Measurements from ENCODE around the gene MCF2L.

MCF2L gene

DNA sequence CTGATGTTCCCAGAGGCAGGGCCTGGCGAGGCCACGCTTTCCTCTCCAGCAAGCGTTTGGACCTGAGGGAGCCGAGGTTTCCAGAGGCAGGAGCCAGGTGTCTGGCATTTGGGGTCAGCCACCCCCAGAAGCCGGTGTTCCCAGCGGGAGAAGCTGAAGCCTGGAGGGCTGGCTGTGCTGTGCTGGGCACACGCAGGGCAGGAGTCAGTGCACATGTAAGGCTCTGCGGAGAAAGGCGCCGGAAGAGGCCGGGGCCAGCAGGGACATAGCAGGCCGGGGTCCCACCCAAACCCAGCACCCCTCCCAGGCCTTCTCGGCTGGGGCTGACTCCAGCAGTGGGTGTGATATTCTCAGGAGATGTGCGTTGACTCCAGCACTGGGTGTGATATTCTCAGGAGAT, 31.6 kb downstream of the MCF2L start:
- DNase-seq, result no peak

DNA sequence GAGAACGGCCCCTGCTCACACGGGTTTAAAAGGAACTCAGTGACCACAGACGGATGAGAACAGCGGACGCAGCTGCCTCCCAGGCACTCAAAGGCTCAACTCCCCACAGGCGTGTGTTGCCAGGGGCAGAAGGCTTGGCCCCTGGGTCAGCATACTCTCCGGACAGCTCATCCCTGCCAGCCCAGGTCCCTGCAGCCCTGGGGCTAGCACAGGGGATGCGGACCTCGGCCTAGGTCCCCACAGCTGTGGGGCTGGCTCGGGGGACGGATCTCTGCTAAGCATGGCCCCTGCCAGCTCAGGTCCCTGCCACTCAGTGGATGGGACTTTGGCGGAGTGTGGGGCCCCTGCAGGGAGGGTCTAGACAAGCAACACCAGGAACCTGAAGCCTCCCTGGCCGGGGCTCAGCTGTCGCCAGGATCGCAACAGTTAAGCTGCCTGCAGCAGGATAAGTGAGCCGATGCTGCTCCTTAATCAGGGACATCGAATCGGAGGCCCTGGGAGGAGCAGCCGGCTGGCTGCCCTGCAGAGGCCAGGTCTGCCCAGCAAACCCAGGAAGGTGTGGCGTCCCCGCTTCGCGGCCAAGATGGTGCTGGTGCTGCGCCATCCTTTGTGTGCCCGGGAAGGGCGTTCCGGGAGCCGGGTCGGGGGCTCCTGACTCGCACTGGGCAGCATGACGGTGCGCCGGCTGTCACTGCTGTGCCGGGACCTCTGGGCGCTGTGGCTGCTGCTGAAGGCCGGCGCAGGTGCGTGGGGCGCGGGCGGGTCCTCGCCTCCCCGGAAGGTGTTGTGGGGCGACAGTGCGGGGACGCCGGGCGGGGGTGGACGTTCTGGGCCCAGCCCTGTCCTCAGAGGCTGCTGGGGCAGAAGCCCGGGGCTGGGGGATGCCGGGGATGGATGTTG, 32.5 kb downstream of the MCF2L start:
- no peak for DNase-seq

DNA sequence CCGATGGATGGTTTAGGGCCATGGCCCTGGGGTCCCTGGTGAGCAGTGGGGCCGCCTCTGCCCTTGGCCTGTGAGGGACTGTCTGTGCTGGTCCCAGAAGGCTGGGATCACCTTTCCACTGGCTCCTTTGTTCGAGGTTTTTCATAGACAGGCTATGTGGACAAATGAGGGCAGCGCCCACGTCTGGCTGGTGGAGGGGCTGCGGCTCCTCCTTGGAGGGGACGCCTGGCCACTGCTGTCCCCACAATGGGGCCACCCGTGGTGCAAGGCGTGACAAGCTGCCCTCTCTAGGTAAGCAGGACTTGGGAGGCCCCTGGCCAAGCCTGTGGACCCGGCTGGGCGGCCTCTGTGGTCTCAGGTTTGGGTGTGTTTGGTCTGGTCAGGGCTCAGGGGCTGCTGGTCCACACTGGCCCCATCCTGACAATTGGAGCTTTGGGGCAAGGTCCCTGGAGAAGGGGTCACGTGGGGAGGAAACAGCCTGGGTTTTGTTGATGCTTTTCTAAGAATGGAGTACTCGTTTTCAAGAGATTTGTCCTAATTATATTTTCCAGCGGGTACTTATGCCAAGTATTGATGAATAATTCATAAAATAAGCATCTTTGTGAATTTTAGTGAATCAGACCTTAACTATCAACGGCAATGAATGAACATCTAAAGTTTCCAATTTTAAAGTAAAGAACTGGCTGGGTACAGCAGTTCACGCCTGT, 33.3 kb downstream of the MCF2L start:
- DNase-seq, result no peak

DNA sequence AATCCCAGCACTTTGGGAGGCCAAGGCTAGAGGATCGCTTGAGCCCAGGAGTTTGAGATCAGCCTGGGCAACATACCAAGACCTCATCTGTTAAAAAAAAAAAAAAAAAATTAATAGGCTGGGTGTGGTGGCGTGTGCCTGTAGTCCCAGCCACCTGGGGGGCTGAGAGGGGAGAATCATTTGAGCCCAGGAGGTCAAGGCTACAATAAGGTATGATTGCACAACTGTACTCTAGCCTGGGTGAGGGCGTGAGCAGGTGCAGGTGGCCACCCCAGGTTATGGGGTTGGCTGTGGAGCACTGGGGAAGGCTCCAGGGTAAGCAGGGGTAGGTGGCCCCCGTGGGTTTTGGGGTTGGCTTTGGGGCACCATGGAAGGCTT, 33.9 kb downstream of the MCF2L start:
- no peak for DNase-seq

DNA sequence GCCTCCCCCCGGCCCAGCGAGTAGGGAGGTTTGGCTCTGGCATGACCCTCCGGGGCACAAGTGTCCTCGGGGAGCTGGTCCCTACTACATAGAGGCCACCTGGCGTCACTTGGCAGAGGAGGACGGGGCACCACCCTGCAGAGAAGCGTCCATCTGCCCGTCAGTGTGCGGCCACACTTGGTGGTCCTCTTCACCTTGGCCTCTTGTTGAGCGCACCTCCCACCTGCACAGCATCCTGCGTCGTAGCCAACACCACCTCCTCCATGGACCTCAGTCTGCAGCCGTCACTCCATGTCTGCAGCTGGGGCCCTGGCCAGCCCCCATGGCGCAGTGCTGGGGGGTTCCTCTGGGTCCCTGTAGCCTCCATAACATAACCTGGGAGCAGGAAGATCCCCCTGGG, 35.1 kb downstream of the MCF2L start:
- DNase-seq, result no peak

DNA sequence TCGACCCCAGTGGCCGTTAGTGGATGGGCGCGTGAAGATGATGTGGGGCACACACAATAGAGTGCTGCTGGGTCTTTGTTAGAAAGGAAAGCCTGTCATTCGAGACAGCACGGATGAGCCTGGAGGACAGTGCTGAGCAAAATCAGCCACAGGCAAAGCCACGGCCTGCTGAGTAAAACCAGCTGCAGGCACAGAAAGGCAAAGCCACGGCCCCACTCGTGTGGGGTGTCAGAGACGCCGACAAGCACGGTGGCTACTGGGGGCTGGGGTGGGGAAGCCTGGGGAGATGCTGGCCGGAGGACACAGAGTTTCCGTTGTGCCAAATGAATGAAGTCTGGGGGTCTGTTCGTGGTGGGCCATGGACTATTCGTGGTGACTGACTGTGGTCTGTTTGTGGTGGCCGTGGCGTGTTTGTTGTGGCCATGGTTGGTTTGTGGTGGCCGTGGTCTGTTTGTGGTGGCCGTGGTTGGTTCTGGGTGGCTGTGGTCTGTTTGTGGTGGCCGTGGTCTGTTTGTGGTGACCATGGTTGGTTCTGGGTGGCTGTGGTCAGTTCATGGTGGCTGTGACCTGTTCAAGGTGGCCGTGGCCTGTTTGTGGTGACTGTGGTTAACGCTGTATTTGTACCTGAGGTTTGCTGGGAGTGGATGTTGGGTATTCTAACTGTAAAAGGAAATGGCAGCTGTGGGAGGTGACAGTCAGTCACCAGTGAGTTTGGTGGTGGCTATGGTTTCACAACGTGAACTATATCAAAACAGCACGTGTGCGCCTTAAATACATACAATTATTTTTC, 36.3 kb downstream of the MCF2L start:
- DNase-seq, result no peak

DNA sequence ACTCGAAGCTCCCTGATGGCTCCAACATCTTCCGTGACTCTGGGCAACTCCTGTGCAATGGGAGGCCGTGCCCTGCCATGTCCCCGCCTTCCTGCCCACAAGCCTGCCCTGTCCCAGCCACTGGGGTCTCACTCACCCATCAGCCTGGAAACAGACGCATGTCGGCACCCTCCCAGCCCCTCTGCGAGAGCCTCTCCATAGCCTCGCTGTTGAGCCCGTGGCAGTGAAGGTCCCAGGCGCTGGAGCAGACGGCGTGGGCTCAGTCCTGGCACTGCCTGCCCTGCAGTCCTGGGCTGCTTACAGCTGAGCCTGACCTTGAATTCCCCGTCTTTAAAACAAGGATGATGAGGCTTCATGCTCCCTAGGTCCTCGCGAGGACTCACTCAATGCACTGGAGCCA, 37.0 kb downstream of the MCF2L start:
- DNase-seq, result no peak

DNA sequence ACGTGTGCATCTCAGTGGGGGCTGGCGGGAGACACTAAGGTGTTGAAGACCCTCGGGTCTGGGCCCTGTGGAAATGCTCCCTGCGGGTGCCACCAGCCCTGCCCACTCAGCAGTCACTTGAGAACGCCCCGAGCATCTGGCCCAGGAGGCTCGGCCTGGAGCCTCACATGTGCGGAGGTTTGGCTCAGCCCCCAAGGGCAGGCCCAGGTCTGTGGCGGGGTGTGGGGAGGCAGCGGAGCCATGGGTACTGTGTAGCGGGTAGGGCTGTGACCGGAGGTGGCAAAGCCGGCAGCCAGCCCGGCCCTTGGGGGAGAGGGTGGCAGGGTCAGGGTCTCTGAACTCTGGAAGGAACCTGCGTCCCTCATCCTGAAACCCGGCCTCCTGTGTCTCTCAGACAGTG, 37.6 kb downstream of the MCF2L start:
- DNase-seq, result no peak

DNA sequence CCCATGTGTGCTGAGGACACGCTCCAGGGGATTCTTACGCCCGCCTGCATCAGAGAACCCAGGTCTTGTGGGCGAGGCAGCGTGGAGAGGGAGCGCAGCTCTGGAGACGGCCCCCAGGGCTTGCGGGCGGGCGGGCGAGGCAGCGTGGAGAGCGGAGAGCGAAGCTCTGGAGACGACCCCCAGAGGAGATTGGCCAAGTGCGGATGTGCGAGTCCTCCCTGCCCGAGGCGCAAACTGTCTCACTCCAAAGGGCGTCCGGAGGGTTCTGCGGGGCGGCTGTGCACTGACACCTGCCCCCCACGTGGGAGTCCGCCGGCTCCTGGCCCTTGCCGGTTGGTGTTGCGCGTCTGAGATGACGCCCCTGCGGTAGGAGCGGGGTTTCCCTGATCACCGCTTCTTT, 39.8 kb downstream of the MCF2L start:
- no peak for DNase-seq

DNA sequence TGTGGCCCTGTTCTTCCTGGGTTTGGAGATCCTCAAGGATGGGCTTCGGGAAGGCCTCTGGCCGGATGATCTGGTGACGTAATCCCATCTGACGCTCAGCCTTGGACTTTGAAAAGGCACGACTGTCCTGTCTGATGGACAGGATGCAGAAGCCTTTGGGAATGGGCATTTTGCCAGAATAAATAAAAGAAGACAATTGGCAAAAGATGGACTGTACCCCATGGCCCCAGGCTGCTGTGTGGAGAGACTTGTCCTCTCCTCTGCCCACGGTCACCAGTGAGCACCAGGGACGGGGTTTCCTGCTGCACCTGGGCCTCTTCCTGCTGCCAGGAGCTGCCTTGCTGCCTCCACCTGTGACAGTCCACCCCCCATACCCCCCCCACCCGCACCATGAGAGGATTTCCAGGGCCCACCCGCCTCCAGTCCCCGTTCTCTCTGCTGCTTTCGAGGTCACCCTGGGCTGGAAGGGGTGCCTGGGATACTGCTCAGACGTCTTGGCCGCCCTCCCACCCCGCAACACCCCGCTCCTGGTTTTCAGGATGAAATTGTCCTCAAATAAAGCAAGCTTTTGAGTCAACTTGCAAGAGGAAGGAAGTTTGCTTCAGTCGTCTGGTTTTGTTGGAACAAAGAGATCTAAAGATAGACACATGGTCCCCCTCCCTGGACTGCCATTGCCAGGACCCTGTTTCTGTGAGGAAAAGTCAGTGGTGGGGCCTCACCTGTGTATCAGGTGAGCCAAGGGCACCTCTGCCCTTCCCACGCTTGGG, 40.9 kb downstream of the MCF2L start:
- DNase-seq, result no peak

DNA sequence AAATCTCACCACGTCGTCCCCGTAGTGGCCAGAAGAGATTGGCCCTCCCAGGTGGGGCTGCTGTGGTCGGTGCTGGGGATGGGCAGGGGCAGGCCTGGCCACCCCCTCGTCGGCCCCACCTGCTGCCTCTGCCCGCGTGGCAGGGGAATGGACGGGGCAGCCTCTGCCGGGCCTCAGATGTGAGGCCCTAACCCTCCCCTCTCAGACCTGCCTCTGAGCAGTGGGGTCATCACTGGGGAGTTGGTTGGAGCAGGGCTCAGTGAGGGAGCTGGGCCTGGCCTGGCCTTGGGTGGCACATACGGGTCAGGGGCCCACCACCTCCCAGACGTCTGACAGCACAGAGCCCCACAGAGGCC, 41.5 kb downstream of the MCF2L start:
- DNase-seq, result no peak

DNA sequence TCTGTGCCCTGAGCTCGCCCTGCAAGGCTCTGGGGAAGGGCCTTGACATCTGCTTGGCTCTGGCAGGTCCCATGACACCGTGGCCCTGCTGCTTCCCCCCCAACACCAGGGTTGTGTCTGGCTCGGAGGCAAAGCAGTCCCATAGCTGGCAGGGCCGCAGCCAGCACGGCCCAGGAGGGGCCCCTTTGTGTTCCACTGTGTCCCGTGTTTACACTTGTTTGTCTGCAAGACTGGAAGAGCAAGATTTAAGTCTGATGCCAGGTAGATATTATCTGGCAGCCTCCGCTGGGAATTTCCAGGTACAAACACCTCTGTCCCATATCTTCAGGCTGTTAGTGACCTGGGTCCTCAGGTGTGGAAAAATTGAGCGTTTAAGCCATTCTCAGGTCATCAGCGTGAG, 44.3 kb downstream of the MCF2L start:
- no peak for DNase-seq

DNA sequence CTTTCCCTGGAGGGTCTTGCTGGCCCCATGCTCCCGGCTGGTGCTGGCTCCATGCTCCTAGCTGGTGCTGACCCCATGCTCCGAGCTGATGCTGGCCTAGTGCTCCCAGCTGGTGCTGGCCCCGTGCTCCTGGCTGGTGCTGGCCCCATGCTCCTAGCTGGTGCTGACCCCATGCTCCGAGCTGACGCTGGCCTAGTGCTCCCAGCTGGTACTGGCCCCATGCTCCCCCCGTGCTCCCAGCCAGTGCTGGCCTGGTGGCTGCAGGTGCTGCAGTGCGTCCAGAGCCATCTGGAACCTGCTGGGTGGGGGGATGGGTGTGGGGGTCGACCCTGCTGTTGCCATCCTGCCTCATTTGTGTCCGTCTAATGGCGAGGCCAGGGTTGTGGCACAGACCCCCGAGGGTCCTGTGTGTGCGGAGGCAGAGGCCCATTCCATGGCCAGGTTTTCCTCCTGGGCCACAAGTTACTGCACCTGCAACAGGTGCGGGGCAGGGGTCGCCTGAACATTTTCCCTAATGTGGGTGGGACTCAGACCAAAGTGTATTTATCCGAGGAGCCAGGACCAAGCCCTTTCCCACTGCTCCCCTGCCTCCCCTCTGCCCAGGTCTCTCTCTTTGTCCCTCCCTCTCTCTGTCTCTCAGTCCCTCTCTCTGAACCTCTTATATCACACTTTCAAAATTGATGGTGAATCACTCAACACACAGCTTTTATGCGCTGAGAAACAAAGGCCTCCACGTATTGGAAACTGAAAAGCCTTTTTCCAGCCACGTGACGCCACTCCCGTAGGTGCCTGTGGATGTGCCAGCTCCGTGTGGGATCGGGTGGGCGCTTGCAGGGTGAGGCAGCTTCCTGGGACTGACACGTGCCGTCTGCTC, 45.1 kb downstream of the MCF2L start:
- no peak for DNase-seq

DNA sequence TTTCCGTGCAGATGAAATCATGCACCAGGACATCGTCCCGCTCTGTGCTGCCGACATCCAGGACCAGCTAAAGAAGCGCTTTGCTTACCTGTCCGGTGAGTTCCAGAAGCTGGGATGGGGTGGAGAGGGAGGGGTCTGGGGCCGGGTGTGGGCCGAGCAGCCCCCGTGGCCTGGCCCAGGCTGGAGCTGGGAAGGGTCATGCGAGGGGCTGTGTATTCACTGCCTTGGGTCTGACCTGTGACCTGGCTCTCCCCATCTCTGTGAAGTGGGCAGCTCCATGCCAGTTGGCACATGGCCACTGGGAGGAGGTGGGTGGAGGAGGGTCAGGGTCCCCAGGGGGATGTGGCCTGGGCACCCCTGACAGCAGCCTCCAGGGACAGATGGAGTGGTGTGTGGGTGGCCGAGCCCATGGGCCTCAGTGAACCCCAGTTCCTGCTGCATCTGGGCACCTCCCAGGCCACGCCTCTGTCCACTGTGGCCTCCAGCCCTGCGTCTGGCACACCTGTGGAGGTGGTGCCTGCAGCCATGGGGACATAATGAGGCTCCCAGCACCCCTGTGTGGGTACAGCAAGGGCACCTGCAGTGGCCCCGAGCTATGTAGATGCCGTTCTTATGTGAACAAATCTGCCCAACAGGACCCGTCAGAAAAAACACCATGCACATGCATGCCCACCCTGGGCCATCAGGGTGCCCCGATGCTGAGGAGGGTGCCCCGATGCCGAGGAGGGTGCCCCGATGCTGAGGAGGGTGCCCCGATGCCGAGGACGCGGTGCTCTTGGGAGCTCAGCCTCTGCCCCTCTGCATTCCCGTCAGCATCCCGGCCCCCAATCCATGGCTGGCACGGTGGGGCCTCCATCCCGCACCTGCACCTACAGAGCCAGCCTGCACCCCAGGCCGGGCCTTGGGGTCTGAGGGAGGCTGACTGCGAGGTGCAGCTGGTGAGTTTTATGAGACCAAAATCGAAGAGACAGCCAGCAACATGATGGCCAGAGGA, 46.0 kb downstream of the MCF2L start:
- no peak for DNase-seq

DNA sequence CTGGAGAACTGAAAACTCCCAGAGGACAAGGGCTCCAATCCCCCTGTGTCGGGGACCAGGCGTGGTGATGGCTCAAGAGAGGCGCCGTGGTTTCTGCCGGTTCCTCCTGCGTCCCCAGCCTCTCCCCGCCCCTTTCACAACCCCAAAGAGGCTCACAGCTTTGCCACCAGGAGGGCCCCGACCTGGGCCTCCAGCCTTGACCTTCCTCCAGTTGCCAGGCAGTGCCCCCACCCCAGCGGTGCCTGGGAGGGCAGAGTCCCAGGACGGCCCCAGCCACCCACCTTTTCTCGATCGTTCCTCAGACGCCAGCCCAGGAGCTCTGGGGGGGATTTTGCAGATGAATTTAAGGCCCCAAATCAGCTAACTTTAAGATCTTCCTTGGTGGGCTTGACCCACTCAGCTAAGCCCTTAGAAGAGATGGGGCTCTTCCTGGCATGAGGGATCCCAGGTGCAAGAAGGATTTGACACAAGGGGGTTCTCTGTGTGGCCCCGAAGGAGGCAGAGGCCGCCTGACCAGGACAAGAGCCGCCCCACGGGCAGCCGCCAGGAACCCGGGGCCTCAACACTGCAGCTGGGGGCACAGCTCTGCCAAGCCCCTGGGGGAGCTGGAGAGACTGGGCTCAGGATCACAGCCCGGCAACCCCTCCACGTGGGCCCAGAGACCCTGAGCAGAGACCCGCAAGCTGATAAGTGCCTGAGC, 47.0 kb downstream of the MCF2L start:
- DNase-seq, result no peak

DNA sequence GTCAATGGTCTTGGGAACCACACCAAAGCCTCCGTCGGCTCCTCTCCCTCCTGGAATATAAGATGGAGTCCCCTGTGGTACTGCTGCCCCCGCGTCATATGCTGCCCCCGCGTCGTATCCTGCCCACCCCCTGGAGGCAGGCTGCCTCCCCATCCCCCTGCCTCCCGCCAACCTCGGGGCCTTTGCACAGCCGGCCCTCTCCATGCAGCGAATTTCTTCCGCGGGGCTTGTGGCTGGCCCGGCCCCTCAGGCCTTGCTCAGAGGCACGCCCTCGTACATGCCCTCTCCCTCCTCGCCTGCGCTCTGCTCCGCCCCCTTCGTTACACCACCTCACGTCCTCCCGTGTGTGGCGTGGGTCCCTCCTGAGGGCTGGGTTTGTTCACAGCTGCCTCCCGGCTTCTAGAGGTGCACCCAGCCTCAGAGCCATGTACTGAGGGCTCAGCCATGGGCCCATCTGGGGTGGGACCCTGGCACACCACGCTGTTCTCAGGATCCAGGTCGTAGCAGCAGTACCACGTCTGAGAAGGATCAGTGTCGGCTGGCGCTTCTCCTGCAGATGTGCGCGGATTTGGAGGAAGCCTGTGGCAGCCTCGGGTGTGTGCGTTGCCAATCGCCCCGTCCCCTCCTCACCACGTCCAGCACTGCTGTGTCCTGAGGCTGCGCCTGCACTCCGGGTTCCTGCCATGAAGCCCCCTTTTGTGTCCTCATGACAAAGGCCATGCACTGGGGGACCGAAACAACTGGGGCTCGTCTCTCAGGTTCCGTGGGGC, 47.7 kb downstream of the MCF2L start:
- no peak for DNase-seq

DNA sequence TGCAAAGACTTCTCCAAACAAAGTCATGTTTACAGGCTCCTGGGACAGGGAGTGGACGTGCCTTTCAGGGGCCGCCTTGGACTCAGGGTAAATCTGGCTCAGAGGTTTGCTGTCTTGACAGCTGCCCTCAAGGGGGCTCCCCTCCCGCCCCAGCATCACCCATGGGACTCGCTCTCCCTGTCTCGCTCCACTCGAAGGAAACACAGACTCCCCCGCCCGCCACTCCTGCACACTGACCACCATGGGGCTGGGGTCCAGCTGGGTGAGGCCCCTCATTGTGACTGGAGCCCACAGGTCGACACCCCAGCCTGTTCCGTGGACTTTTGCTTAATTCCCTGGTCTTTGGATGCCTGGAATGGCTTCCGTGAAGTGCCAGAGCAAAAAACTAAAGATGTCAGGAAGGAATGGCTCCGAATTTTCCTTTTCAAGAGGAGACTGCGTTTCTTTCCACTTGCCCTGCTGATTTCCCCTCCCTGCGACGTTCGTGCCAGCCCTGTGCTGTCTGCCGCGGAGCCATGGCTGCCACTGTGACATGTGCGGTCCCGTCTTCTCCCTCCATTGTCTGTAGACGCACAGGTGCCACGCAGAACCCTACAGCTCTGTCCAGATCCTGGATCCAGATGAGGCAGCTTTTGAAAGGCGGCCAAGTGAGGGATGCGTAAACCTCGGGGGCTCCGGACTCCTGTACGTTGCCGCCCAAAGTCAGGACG, 48.6 kb downstream of the MCF2L start:
- no peak for DNase-seq

DNA sequence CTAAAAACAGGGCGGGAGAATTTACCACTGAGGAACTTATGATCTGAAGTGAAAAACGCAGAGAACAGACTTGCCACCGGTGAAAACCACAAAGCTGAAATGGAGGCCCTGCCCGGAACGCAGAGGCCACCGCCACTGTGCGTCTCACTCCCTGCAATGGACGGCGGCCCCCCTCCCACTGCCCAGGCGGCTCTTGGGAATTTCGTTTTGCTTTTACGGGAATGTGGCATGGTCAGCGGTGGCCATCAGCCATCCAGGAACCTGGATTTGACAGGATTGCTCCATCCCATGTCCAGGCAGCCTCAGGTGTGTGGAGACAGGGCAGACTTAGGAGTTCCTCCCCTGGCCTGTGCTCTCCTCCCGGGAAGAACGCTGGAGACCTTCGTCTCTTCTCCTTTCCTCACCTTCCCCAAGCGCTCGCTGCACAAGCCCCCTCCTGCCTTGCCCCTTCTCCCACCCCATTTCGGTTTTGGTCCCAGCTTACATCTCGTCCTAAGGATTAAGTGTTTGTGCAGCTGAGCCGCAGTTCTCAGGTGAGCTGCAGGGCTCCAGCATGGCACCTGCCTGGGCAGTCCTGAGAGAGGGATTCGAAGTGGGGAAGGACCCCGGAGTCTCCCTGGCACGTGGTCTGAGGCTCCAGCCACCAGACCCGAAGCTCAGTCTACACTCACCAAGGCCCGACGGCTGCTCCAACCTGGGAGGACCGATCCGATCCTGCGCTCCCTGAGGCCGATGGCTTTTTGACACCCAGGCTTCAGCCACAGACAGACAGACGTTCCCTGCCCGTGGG, 49.9 kb downstream of the MCF2L start:
- no peak for DNase-seq

All from DMS 273 treated with DMSO at 0.1 percent for 48 hours (cell line).